PC-9 (cell line): ENCODE measurements around the gene CNTNAP2. TPM values are rescaled to one million over a fixed set of nuclear protein-coding genes. Genes with fewer than 3 reads are reported as not detected.

ENCODE experiments used
- BruUV-seq: library from RNA; stranded (reverse); fragments of 400-500 nt; replicated peaks from 2 replicates; lab custom pipeline; 2021; lab: Mats Ljungman, UMichigan
- CTCF ChIA-PET: fragments of 300-600 bp; sonication (Branson Sonifier 250); formaldehyde crosslinking; loops from one replicate; lab custom pipeline; 2022; ENCODE audit warnings: antibody characterized with exemption; lab: Charles Lee
- POLR2A ChIA-PET: fragments of 300-600 bp; sonication (Branson Sonifier 250); formaldehyde crosslinking; loops from one replicate; lab custom pipeline; 2022; ENCODE audit warnings: antibody characterized with exemption; ENCODE audit not compliant: unreplicated experiment; lab: Charles Lee
- DNase-seq, 2 experiments: peaks; one replicate each; pipeline versions ENCODE4 v3.0.0 to v3.0.0-alpha.2; 2015 to 2022; ENCODE audit warnings: mixed read lengths in 1 of 2
- H2AFZ ChIP-seq: fragments of 200-600 bp; sonication (generic); 2 replicates; pipeline ENCODE4 v1.8.1; 2017; ENCODE audit warnings: antibody characterized with exemption
- H3F3A ChIP-seq: fragments of 200-600 bp; sonication (generic); 2 replicates; pipeline ENCODE4 v1.8.1; 2017; ENCODE audit warnings: antibody characterized with exemption, mild to moderate bottlenecking, low read depth; ENCODE audit not compliant: insufficient read depth
- H3K27ac ChIP-seq: fragments of 200-600 bp; sonication (generic); 2 replicates; pipeline ENCODE4 v1.6.1; 2016; ENCODE audit warnings: mixed run types
- H3K27me3 ChIP-seq: fragments of 200-600 bp; sonication (generic); 2 replicates; pipeline ENCODE4 v1.6.1; 2016; ENCODE audit warnings: low read depth, mixed run types; ENCODE audit not compliant: insufficient read depth
- H3K36me3 ChIP-seq: fragments of 200-600 bp; sonication (generic); 2 replicates; pipeline ENCODE4 v1.6.1; 2016; ENCODE audit warnings: low read depth, mixed run types
- H3K4me1 ChIP-seq: fragments of 200-600 bp; sonication (generic); replicated peaks from 2 replicates; pipeline ENCODE4 v1.6.1; 2016; ENCODE audit warnings: mixed run types; ENCODE audit not compliant: insufficient read depth
- H3K4me2 ChIP-seq: fragments of 200-600 bp; sonication (generic); 2 replicates; pipeline ENCODE4 v1.6.1; 2017; ENCODE audit warnings: mixed run types
- H3K4me3 ChIP-seq: fragments of 200-600 bp; sonication (generic); 2 replicates; pipeline ENCODE4 v1.6.1; 2016; ENCODE audit warnings: mixed run types
- H3K79me2 ChIP-seq: fragments of 200-600 bp; sonication (generic); 2 replicates; pipeline ENCODE4 v1.6.1; 2017; ENCODE audit warnings: low read depth, mixed run types
- H3K9me2 ChIP-seq: fragments of 200-600 bp; sonication (generic); 2 replicates; pipeline ENCODE4 v1.8.1; 2017; ENCODE audit warnings: mild to moderate bottlenecking; ENCODE audit not compliant: insufficient read depth
- H3K9me3 ChIP-seq: fragments of 200-600 bp; sonication (generic); 2 replicates; pipeline ENCODE4 v1.8.1; 2016; ENCODE audit warnings: low read depth; ENCODE audit not compliant: insufficient read depth
- H4K20me1 ChIP-seq: fragments of 200-600 bp; sonication (generic); 2 replicates; pipeline ENCODE4 v1.8.1; 2017; ENCODE audit not compliant: insufficient read depth
- CTCF ChIP-seq: fragments of 200-600 bp; sonication (generic); conservative IDR thresholded peaks from 2 replicates; pipeline ENCODE4 v1.6.1; 2017; ENCODE audit warnings: mixed run types, antibody characterized with exemption, mild to moderate bottlenecking, moderate library complexity
- EZH2 ChIP-seq: fragments of 200-600 bp; sonication (generic); IDR thresholded peaks from 2 replicates; pipeline ENCODE4 v1.8.0; 2017; ENCODE audit warnings: antibody characterized with exemption, low read depth
- intact Hi-C: fragments of 100-400 bp; cut with micrococcal nuclease; formaldehyde crosslinking; loops from one replicate; pipeline ENCODE4 v1.10.0; 2022; ENCODE audit not compliant: unreplicated experiment
- total RNA-seq: library from RNA; stranded (reverse); gene quantifications from 2 replicates; pipeline ENCODE4 v1.2.3, GENCODE V29; 2021

Gene CNTNAP2
- total RNA-seq, 1 experiment from 2014 or later: not detected

- Histone ChIP-seq H4K20me1 (no peaks in the 10 kb centered on the region; the same call in 1 of the 2 replicates), H3K4me1 (0 out of 2 replicates have a peak, but pooled peaks cover 6% of the 10 kb centered on the region), H3K27me3 (no peaks in the 10 kb centered on the region), H2AFZ (no peak overlapping the region), H3K4me3 (no peak overlapping the region), H3K36me3 (no peaks in the 10 kb centered on the region), H3K4me2 (no peak overlapping the region), H3K79me2 (no peaks in the 10 kb centered on the region), H3K27ac (no peak overlapping the region), H3F3A (no peaks in the 10 kb centered on the region; the same call in 1 of the 2 replicates), H3K9me3 (no peaks in the 10 kb centered on the region; the same call in 1 of the 2 replicates), H3K9me2 (no peaks in the 10 kb centered on the region; the same call in 1 of the 2 replicates)
- intact Hi-C loops: no loop called here
- POLR2A ChIA-PET: no interaction called here
- DNase-seq: no peak
- CTCF ChIA-PET: no interaction called here
- no TSS peak for BruUV-seq
- no peak for TF ChIP-seq CTCF
- no peak for TF ChIP-seq EZH2
Observed at GRCh38 chr7:147199868-147200267, 1083.3 kb downstream of the CNTNAP2 start.

DNA sequence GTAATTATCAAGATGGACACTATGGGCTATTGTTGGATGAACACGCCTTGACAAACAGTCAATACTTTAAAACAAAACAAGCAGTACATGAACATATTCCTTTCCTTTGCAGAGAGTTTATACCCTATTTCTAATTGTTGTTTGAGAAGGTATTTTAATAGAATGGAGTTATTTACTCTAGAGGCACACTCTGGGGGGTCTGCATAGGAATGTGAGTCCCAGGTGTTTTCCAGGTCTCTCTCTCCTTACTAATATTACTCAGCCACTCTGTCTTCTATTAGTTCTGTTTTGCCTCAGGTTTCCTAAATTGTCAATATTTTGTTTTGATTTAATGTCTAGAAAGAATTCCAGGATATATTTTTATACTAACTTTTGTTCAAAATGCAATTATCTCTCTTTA is 1091.4 kb downstream of the CNTNAP2 start:
- DNase-seq: no peak
- Histone ChIP-seq H3K9me3 (no peaks in the 10 kb centered on the region), H3K4me2 (no peak overlapping the region), H3K9me2 (no peaks in the 10 kb centered on the region), H4K20me1 (no peaks in the 10 kb centered on the region), H3K27me3 (no peaks in the 10 kb centered on the region), H3K4me1 (no peaks in the 10 kb centered on the region), H2AFZ (no peak overlapping the region), H3K79me2 (no peaks in the 10 kb centered on the region), H3K4me3 (no peak overlapping the region), H3K27ac (no peak overlapping the region), H3K36me3 (no peaks in the 10 kb centered on the region), H3F3A (no peaks in the 10 kb centered on the region)
- ChIA-PET CTCF (no interaction called here), POLR2A (no interaction called here)
- BruUV-seq: no TSS peak
- no peak for TF ChIP-seq EZH2
- intact Hi-C loops: no loop called here

GRCh38 chr7:147231275-147231674 is 1114.7 kb downstream of the CNTNAP2 start:
- no peak for DNase-seq
- intact Hi-C loops: no loop called here
- no peaks in the 10 kb centered on the region for H3K4me1 ChIP-seq
- no peak overlapping the region for H2AFZ ChIP-seq
- no peaks in the 10 kb centered on the region for H3K9me2 ChIP-seq
- no peaks in the 10 kb centered on the region for H3F3A ChIP-seq
- no peaks in the 10 kb centered on the region for H3K36me3 ChIP-seq
- no peak overlapping the region for H3K4me3 ChIP-seq
- TF ChIP-seq EZH2 (no peak), CTCF (no peak)
- CTCF ChIA-PET: no interaction called here
- no peak overlapping the region for H3K4me2 ChIP-seq
- H3K27ac ChIP-seq: no peak overlapping the region
- no peaks in the 10 kb centered on the region for H3K27me3 ChIP-seq
- no peaks in the 10 kb centered on the region for H4K20me1 ChIP-seq
- no peaks in the 10 kb centered on the region for H3K9me3 ChIP-seq
- POLR2A ChIA-PET: no interaction called here
- BruUV-seq: no TSS peak
- no peaks in the 10 kb centered on the region for H3K79me2 ChIP-seq
